Right lobe of liver (tissue), 4 donors: Measurements from ENCODE around the gene SLX4IP.

Source experiments
- CTCF ChIP-seq, 4 donors: fragments of 200-600 bp in 3 of 4; fragments of 450-650 bp in 1 of 4; IDR thresholded peaks; one replicate each; pipeline versions ENCODE4 v1.5.1 to v1.8.0; 2016 to 2022; ENCODE audit warnings: antibody characterized with exemption in 4 of 4, mild to moderate bottlenecking in 2 of 4
- POLR2A ChIP-seq: fragments of 450-650 bp; IDR thresholded peaks from one replicate; pipeline ENCODE4 v1.6.1; 2017; ENCODE audit warnings: antibody characterized with exemption, mild to moderate bottlenecking
- donor health status: DM: no; HTN: no; CAD: no.
- donor health status: DM: no; HTN: no; CAD: no.
- donor health status: DM: no; HTN: yes; CAD: no.

GRCh38 chr20:10619427-10619826 lies 184.3 kb downstream of the SLX4IP start:
- no peak for TF ChIP-seq CTCF (IDR thresholded peaks at IDR 0.05)
- TF ChIP-seq POLR2A, result no peak
